Measurements from ENCODE around the gene KLHDC10.
A peak's percentile ranks its signal among the peaks of the same experiment; 100 is the strongest.
"Not testable (repeated sequence)": the region's sequence is repeated elsewhere in the genome, so short reads cannot be mapped to it uniquely, and the experiment has no call there.

Gene KLHDC10

DNA sequence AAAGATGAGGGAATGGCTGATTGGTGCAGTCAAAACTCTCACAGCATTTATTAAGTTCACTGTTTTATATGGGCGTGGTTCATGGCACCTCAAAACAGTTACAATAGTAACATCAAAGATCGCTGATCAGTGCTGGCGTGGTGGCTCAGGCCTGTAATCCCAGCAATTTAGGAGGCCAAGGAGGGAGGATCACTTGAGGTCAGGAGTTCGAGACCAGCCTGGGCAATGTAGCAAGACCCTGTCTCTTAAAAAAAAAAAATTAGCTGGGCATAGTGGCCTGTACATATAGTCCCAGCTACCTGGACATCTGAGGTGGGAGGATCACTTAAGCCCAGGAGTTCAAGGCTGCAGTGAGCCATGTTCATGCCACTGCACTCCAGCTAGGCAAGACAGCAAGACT is 48.5 kb downstream of the KLHDC10 start:
- no peak for DNase-seq

DNA sequence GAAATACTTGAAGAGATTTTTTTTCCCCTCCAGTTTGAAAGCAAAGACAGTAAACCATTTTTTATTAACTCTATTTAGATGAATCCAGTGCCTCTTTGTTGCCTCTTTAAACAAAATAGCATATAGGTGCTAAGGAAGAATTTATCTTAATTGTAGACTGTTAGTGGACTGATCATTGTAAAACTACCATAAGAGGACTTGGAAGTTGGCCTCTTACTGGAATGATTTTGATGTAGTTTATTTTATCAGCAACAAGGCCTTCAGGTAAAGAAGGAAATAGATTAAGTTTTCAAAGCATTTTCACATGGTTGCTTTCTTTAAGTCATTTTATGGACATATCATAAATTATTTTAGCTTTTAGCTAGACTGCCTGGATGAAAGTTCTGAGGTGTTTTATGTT is 53.2 kb downstream of the KLHDC10 start:
- no peak for DNase-seq

DNA sequence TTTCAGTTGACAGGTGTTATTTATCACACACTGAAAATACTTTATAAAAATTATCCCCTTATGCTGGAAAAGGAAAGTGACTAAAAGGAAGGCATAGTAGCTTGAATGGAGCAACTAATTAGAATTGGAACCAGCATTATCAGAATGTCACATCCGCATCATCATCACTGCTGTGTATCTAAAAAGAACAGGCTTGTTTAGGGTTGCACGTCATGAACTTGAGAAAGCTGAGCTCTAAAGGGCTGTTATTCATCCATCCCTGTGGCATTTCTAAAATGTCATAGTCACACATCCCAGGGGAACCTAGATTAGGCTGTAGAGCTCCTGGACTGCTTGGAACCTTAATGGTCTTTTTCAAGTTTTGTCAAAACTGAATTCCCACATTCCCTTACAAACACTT is 54.4 kb downstream of the KLHDC10 start:
- no peak for DNase-seq

DNA sequence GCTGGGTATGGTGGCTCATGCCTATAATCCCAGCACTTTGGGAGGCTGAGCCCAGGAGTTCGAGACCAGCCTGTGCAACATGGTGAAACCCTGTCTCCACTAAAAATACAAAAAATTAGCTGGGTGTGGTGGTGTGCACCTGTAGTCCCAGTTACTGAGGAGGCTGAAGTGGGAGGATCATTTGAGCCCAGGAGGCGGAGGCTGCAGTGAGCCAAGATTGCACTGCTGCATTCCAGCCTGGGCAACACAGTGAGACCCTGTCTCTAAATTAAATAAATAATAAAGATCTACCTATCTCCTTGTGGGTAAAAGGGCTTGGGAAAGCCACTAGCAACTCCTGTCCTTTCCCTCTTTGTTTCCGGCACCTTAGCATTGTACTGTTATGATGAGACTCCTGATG is 56.5 kb downstream of the KLHDC10 start:
- DNase-seq = not testable (repeated sequence)

DNA sequence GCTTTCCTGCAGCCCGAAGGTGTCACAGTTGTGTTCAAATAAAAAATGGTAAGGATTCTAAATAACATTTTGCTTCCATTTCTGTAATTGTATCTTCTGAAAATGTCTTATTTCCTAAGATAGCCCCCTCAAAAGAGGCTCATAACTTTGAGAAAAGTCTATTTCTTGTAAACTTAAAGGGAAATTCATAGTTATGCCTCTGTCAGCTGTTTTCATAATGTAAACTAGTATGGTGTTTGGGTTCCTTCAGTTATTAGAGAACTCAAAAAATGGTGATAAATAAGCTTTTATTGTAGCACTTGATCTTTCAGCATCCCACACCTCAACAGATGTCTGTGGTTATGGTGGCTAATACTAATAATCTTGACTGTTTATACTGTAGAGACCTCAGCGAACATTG is 57.1 kb downstream of the KLHDC10 start:
- DNase-seq = no peak

DNA sequence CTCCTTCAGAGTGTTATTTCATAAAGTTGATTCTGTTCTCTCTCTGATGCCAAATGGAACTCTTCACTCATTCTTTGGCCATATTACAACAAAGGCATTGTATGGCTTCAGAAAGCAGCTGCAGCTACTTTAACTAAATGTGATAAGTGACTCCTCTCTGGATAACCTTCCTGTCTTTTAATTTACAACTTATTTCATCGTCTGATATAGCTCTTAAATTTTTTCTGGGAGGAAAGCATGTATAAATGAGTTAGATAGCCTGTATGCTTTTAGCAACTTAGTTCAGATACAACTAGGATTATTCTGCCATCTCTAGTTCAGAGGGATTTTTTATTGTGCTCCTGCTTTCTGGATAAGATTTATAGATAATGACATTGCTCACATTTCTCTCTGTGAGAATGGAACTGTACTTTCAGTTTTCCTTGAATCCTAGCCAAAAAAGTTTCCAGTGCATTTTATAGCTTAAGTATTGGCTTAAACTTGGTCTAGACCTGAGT is 57.5 kb downstream of the KLHDC10 start:
- no peak for DNase-seq

DNA sequence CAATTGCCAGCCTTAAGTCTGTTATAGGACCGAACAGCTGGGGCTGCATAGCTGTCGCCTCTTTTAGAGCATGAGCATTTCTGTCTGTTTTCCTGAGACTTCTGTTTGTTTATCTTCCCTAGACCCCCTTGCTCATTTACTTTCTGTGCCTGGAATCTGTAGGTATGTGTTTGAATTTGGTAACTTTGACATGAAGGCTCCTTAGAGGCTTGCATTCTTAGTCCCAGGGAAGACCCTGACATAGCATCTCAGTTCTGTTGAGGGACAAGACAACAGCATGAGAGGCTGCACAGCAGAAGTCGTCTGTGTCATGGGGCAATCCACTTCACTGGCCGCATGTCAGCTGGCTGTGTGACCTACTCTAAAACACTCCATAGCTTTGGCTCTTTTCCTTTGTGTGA is 58.7 kb downstream of the KLHDC10 start:
- DNase-seq = no peak

DNA sequence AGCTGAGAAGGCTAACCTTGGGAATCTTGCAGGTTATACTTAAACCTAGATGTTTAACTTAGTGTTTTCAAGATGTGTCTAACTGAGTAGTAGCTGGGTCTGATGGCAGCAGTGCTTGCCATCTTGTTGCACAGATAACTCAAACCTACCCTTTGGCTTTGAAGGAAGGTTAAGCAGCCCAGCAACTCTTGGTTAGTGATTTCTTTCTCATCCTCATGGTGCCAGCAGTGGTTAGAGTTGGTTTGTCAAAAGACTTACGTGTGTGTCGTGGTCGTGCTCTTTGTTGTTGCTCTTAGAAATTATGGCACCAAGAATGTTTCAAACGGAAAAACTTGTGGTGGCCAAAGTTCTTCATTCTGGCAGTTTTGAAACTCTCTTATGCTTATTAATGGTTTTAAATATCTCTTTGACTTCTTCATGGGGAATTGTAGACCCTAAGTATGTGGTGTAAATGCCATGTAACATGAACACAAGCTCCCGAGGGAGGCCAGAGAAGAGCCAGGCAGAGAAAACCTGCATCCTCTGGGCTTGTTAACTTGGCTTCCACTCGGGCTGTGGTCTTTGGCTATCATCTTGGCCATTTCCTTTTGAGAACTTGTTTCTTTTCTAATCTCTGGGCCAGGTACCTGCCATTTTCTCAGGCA is 61.0 kb downstream of the KLHDC10 start:
- DNase-seq = no peak

DNA sequence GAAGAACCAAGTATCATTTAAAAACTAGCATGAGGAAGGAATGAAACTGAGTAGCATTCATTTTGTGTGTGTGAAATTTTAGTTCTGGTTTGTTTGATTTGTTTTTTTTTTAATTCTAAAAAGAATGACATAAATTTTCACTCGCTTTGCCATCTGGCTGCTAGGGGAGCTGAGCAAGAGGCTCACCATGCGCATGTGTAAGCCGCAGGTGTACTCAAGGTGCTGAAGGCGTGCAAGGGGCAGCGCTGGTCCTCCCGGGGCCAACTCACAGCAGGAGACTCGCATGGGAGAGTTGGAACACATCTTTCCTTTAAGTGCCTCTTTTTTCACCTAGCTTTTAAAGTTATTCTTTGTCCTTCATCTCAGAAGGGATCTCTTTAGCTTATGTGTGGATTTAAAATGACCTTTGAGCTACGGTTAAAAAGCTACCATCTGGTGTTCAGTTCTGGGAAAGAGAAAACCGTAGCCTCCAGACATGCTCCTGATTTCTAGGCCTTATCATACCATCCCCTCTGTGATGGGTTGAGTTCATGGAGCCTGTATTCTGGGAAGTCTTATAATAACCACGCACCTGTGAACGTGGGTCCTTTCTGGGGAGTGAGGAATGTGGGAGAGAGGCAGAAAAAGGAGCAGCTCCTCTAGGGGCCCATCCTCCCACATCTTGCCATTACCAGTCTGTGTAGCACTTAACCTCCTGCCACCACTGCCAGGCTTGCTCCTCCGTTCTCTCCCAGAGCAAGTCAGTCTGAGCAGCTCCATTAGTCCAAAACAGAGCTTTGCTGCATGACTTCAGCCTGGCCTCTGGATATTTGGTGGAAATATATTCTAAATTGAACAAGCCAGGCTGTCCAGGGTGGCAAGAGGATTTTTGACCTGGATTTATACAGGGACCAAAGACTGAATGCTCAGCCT is 61.9 kb downstream of the KLHDC10 start:
- no peak for DNase-seq

DNA sequence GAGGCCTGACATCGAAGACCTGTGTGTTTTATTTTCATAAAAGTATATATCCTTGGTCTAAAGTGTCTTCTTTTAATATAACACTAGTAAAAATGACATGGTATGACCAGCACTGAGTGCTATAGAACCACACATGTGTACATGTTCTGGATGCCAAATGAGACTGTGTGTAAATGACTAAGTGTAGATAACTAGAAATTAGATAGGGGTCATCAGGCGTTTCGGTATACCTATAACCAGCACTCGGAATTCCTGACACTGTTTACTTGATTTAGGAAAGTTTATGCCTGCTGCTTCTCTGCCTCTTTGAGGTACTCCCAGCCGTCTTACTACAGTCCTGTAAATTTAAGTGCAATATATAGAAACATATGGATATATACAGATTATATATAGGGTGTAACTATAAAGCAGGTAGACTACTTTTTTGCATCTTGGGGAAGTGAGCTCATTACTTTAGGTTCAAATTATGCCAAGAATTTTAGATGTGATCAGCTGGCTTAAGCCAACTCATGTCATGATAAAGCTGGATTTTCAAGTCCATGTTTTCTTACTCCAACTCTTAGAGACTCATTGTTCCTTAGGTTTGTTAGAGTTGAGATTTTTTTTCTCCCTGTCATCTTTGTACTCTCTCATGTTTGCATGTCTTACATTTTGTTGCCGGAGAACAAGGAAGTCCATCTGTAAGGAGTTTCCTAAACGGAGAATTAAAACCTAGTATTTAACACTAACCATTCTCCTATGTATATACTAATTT is 62.9 kb downstream of the KLHDC10 start:
- DNase-seq = no peak

DNA sequence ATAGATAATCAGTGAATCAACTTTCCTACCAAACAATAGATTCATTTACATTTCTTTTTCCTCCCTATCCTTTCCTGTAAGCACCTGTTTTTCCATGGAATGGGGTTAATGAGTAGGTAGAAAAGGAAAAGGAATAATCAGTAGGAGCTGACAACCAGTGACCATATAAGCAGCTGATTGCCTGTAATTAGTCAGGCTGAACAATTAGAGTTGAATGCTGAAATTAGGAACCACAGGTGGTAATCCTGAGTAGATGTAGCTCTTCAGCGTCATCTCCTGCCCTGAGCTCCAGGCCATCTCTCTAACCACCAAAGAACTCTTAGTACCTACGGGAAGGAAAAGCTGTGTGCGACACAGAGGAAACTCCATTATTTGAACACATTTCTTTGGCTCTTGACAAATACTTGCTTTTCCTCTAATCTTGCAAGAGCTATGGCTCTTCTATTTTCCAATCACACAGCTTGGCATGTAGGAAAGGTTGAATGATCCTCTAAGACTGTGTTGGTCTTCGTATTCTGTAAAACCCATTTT is 63.8 kb downstream of the KLHDC10 start:
- DNase-seq = no peak

DNA sequence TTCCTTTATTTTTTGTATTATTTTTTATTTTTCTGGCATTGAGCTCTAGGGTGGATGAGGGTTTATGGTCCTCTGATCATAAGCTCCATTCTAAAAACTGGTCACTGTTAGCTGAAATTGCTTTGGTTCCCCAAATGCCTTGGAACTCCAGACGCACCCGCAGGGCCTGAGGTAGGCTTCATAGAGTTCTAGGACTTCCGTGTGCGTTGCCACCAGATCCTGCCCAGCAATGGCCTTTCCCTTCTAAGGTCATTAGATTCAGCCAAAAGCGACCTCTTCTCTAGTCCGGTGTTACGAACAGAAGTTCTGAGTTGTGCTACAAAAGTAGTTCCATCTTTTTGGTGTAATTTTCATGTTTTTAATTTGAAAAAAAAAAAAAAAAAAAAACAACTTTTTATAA is 64.4 kb downstream of the KLHDC10 start:
- DNase-seq = no peak

DNA sequence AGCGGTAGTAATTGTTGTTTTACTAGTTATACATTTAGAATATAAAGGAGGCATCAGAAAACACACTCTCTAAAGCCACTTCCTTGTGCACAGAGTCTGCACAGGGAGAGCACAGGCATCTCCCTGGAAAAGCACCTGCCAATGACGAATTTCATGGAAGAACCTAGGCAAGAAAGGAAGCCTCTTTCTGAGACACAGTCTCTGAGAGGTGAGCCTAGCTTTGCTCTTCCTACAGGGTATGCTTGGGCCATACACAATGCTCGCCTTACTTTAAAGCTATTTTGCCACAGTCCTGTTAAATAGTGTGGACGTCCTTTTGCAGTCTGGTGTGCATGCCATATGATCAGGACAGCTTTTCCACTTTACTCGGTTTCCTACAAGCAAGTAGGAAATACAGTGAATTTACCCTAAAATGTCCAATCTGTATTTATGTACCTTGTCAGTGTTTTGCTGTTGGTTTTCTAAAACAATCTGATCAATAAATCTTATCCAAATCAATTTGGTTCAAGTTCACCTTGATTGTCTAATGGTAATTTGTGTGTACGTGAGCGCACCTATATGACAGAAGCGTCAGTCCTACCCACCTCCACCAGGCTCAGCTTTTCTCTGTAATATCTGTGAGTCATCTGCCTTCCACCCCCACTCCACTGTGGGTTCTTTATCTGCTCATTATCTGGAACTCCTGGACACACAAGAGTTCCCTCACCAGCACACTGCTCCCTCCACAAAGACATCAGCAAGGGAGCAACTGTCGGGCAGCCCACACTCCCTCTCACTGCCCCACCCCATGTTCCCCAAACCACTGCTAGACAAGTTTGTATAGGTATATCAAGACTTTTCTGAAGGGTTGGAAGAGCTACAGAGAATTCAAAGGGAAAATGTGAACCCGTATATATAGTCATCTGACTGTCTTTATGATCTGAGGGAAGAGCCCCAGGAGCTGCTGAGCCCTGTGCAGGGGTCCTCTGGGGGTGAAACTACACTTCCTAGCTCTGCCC is 65.2 kb downstream of the KLHDC10 start:
- DNase-seq = no peak

DNA sequence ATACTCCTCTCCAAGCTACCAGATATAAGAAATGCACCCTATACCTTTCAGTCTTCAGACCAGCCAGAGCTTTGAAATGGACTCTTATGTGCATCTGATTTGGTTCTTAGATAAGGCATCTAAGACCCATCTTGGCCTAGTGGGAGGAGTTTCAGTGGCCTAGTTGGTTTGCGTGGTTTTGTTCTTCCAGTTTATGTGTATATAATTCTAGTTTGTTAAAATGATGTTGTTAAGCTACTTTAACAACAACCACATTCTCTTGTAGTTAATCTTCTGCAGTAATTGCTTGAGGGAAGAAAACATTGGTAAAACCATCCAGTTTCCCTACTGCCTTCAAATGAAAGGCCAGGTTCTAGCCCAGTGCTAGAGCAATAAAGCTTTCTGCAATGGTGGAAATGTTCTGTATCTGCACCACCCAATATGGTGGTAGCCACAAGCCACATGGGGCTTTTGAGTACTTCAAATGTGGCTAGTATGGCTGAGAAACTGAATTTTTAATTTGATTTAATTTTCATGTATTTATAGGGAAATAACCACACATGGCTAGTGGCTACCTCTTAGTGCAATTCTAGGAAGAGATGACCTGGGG is 66.3 kb downstream of the KLHDC10 start:
- DNase-seq = no peak

DNA sequence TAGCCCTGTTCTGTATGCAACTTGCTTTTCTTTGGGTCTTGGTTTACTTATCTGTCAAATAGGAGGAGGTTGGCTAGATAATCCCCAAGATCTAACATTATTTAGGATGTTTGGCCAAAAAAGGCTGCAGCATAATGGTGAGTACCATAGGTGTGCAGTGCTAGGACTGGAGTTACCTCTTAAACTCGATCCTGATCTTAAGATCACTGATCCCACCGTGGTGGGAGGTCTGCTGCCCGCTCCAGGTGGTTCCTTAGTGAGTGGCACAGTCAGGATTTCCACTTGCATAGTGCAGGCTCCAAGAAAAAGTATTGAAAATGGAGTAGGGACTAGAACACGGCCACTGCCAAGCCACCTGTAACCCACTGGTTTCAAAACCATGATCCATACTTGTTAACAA is 66.9 kb downstream of the KLHDC10 start:
- DNase-seq = no peak

DNA sequence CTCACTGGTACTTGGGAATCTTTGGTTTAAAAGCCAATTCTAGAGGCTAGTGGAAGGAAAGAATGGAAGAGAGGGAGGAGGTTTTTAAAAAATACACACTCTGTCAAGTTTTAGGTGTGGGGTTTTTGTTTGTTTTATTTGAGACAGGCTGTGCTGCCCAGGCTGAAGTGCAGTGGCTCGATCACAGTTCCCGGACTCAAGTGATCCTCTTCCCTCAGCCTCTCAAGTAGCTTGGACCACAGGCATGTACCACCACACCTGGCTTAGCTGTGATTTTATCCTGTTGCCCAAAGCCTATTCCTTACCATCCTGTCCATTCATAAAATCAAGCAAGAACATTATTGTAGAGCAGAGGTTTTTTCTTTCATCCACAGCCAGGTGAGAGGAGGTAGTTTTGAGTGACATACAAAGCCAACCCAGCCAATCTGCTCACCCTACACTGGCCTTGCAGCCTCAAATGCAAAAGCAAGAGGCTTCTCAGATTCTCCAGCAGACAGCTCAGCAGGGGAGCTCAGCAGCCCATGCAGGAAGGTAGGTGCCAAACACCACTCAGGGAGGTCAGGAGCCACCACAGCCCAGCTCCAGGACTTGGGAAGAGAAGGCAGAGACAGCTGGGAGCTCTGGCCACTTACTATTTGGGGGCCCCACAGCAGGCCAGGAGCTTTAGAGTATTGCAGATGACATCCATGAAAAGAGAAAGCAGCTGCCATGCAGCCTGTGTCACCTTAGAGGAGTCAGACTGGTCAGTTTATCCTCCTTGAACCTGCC is 69.0 kb downstream of the KLHDC10 start:
- DNase-seq = no peak

DNA sequence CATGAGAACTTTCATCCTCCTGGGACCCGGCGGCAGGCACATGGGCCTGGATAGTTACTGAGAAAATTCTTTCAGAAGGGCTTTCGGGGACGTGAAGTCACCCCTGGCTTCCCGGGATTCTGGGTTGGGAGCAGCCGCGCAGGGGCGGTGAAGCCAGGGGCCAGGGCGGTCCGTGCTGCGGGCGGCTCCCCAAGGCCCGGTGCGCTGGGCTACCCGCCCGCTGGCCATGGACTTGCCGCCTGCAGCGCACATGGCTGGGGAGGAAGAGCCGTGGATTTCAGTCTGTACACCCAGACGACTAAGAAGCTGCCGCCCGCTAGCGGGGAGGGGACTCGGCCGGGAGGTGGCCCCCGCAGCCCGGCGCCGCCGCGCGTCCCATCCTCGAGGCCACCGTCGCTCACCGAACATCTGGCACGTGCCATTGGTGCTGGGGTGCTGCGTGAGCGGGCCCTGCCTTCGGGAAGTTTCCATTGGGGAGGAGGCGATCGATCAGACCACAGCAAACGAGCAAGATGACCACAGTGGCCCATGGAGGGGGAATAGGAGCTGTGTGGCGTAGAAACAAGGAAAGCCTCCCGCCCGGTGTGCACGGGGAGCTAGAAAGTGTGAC is 70.3 kb downstream of the KLHDC10 start:
- no peak for DNase-seq

DNA sequence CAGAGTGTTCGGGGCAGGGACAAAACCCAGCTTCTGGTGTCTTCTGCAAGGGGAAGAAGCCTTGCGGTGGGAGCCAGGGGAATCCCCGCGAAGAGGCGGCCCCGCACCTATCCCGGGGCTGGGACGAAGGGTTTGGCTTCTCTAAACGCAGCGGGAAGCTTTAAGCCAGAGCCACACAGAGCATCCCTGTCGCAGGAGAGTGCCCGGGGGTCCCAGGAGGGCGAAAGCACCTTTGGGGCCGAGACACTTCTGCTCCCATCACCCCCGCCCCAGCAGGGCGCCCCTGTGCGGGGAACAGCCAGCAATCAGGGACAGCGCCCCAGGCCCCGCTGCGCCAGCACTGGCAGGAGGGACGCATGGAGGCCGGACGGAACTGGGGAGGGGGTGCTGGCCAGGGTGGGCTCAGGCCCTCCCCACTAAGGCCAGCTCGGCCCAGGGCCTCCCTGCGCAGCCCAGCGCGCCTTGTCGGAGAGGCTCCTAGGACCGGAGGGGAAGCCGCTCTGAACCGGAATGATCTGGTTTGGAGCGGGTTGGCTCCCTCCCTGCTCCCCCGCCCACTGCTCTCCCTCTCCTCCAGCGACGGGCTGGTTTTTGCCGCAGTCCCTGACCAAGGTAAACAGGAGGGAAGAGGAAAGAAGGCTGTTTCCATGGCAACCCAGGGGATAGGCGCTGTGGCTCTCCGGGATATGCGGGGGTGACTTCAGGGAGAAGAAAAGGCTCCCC is 71.0 kb downstream of the KLHDC10 start:
- peak; percentile 14 for DNase-seq

DNA sequence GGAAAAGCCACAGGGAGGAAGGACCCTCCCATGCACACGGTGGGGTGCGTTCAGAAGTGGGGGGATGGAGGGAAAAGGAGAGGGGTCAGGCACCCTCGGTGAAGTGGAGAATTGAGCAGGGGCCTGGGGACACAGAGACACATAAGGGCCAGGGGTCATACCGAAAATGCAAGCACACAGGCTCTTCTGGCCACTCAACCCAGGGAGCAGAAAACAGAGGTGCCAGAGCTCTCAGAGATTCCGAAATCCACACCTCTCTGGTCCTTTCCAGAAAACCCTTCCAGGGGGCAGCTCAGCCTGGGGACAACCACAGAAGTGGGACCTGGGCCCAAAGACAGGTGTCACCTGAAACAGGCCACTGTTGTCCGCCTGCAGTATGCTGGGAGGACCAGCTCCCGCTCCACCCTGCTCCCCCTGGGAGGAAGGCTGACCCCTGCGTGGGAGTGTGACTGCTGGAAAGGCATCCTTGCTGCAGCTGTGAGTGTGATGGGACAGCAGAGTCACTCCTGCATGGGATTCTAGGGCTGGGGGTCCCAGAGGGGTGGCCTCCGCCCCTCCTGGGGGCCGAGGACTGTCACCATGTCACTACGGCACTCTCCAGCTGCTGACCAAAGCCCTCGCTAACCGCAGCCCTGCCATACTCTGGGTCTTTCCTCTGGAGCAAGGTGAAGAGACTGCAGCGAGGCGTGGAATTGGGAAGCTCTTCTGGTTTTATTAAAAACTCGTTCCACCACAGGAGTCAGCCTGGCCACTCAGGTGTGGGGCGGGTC is 71.7 kb downstream of the KLHDC10 start:
- DNase-seq = no peak
